Activated T-cell treated with anti-CD3 and anti-CD28 coated beads, Interleukin-2, amount 50 U/mL, for 24 hours (primary cell): Measurements from ENCODE around the gene HDAC1.

Source experiments
- DNase-seq: peaks from one replicate; pipeline ENCODE4 v3.0.0-alpha.2; 2020
- H3K27ac Mint-ChIP-seq: 2 replicates; pipeline ENCODE4 v1.8.0; 2020; ENCODE audit warnings: mild to moderate bottlenecking, mixed read lengths
- H3K27me3 Mint-ChIP-seq: 2 replicates; pipeline ENCODE4 v1.8.0; 2020; ENCODE audit warnings: mixed read lengths
- H3K36me3 Mint-ChIP-seq: 2 replicates; pipeline ENCODE4 v1.8.0; 2020; ENCODE audit warnings: low read depth, mixed read lengths
- H3K4me1 Mint-ChIP-seq: 2 replicates; pipeline ENCODE4 v1.8.0; 2020; ENCODE audit warnings: low read depth, mixed read lengths
- H3K4me3 Mint-ChIP-seq: 2 replicates; pipeline ENCODE4 v1.8.0; 2020; ENCODE audit warnings: mild to moderate bottlenecking, moderate library complexity, mixed read lengths
- H3K9me3 Mint-ChIP-seq: 2 replicates; pipeline ENCODE4 v1.8.0; 2020; ENCODE audit warnings: mixed read lengths

Gene HDAC1

GRCh38 chr1:32377541-32378220 is 85.8 kb downstream of the HDAC1 start:
- no peaks in the 10 kb centered on the region for H3K27me3 Mint-ChIP-seq
- DNase-seq, result no peak
- H3K9me3 Mint-ChIP-seq, result no peaks in the 10 kb centered on the region
- H3K27ac Mint-ChIP-seq, result no peak overlapping the region
- peaks cover 7% of the 10 kb centered on the region for H3K4me1 Mint-ChIP-seq
- H3K4me3 Mint-ChIP-seq, result no peak overlapping the region
- peaks cover 96% of the 10 kb centered on the region for H3K36me3 Mint-ChIP-seq

- no peak overlapping the region for H3K27ac Mint-ChIP-seq
- H3K4me1 Mint-ChIP-seq, result no peaks in the 10 kb centered on the region
- H3K4me3 Mint-ChIP-seq, result no peak overlapping the region
- no peaks in the 10 kb centered on the region for H3K27me3 Mint-ChIP-seq
- no peak for DNase-seq
- H3K9me3 Mint-ChIP-seq, result no peaks in the 10 kb centered on the region
- H3K36me3 Mint-ChIP-seq, result peaks cover 98% of the 10 kb centered on the region
Measured at GRCh38 chr1:32380057-32380456, 88.2 kb downstream of the HDAC1 start.
